LoVo (cell line): ENCODE measurements around the gene TRABD2B.

Source experiments
- DNase-seq: peaks from one replicate; pipeline ENCODE4 v3.0.0-alpha.2; 2016; ENCODE audit warnings: low spot score

Gene TRABD2B

DNA sequence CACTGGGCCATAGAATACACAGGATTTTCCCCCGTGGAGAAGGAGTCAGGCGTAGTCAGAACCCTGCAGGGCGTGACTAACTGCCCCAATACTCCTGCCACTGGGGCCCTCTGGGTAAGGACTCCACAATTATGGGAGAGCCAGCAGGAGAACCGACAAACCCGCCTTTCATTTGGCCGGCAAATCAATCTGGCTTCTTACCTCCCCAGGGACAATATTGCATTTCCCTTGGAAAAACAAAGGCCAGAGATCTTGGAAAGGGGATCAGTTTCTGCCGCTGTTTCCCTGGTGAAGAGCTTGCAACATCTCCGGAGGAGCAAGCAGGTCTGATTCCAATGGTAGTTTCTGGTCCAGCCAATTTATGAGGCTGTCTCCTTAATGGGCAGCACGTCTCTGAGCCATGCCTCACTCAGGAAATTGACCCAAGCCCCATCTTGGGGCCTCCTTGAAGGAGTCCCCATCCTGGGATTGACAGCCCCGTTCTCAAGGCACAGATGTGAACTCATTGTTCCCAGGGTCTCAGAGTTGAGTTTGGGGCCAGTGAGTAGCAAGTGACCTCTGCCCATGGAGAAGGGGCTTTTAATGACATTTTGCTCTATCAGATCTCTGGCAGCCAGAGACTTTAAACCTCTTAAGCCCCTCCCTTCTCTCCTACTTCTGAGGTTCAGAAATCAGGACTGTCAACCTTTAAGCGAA, 4.3 kb downstream of the TRABD2B start:
- no peak for DNase-seq

DNA sequence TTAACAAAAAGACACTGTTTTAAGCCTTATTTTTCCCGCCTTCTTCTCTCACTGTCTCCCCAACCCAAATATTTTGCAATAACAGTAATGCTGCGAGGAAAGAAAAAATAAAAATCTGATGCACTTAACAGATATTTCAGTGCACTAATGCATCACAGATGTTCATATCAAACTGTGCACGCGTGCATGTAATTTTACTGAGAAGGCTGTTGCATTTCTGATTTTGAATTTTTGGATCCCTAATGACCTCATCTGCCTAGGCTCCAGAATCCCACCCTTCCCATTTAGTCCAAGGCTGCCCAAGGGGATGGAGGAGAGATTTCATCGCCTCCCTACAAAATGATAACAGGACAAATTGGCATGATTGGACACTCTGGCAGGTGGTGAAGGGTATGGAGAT, 5.5 kb downstream of the TRABD2B start:
- no peak for DNase-seq

DNA sequence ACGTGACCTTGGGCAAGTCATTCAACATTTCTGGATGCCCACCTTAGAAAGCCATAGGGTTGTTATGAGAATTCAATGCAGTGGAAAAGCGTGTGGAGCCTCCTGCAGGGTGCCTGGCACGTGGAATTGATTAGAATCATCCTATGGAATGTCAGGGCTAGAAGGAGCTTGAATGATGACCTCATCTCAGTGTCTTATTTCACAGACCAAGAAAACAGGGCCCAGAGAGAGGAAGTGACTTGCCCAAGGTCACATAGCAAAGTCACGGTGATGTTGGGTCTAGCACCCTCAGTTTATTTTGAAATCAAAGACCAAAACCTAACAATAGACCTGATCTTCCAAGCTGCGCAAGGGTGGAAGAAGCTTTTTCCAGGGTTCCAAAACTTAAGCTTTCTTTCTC, 6.0 kb downstream of the TRABD2B start:
- DNase-seq, result no peak

- no peak for DNase-seq
These were observed 6.9 kb downstream of the TRABD2B start for GRCh38 chr1:47990286-47990685.

- no peak for DNase-seq
These were observed 9.6 kb downstream of the TRABD2B start for GRCh38 chr1:47987601-47988000.

GRCh38 chr1:47986761-47987200, 10.4 kb downstream of the TRABD2B start:
- no peak for DNase-seq

DNA sequence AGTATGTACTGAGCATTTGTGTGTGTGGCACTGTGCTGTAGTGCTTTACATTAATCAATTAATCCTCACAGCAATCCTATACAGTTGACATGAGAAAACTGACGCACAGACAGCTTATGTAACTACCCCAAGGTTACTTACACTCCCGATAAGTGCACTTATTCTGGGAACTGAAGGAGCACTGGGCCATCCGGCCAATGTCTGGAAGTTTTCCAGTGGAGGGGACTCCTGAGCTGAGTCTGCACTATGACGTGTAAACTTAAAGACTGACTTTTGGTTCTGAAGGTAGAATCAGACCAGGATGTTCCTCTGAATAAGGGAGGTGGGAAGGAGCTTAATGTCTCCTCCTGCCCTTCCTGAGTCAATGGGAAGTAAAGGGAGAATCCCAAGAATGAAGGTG, 12.2 kb downstream of the TRABD2B start:
- DNase-seq, result no peak

GRCh38 chr1:47984175-47984789, 12.9 kb downstream of the TRABD2B start:
- DNase-seq, result no peak

GRCh38 chr1:47983691-47984090, 13.5 kb downstream of the TRABD2B start:
- DNase-seq, result no peak

GRCh38 chr1:47981667-47982350, 15.4 kb downstream of the TRABD2B start:
- DNase-seq, result no peak

DNA sequence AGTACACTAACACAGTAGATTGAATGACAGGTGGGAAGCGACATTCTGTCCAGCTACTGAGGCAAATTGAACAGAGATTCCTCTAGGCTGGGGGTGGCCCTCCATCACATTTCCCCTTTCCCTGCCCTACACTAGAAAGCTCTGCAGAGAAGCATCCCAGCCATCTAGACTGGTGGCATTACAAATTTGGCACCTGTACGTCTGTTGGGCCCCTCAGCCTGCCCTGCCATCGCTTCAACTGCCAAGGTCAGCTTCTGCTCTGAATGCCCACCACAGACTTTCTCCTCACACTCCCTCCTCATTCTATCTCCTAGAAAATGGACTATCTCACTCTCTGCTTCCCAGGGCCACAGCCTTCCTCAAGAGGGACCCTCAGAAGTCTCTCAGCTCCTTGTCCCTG, 16.7 kb downstream of the TRABD2B start:
- DNase-seq, result no peak

DNA sequence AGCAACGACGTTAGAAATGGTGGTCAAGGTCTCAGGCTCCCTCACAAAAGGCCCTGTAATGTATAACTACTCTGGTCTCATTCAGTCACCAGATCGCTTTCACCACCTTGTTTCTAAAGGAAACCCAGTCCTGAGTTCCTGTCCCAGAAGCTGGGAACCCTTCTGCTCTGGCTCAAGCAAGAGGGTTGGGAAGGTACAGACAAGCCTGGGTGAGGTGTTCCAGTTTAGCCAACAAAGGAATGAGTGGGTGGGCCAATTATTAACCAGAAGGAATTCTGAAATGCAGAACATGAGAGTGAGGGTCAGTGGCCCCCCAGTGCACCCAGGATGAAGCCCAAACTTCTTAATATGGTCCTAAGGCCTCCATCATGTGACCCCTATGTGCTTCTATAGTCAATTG, 17.5 kb downstream of the TRABD2B start:
- DNase-seq, result no peak

GRCh38 chr1:47978486-47978885, 18.7 kb downstream of the TRABD2B start:
- no peak for DNase-seq

DNA sequence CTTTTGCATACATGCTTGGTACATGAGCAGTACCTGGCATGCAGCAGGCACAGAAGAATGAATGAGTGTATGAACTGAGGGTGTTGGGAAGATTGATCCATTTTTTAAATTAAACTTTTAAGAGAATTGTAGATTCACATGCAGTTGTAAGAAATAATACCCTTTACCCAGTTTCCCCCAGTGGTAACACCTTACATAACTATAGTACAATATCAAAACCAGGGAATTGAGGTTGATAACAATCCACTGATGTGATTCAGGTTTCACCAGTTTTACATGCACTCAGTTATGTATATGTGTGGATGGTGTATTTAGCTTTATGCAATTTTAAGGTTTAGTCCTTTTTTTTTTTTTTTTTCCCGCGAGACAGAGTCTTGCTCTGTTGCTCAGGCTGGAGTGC, 20.5 kb downstream of the TRABD2B start:
- DNase-seq, result no peak

GRCh38 chr1:47976267-47976666, 20.9 kb downstream of the TRABD2B start:
- DNase-seq, result no peak

- no peak for DNase-seq
These were observed 21.8 kb downstream of the TRABD2B start for GRCh38 chr1:47975302-47975921.

GRCh38 chr1:47972864-47973432, 24.2 kb downstream of the TRABD2B start:
- DNase-seq, result no peak

DNA sequence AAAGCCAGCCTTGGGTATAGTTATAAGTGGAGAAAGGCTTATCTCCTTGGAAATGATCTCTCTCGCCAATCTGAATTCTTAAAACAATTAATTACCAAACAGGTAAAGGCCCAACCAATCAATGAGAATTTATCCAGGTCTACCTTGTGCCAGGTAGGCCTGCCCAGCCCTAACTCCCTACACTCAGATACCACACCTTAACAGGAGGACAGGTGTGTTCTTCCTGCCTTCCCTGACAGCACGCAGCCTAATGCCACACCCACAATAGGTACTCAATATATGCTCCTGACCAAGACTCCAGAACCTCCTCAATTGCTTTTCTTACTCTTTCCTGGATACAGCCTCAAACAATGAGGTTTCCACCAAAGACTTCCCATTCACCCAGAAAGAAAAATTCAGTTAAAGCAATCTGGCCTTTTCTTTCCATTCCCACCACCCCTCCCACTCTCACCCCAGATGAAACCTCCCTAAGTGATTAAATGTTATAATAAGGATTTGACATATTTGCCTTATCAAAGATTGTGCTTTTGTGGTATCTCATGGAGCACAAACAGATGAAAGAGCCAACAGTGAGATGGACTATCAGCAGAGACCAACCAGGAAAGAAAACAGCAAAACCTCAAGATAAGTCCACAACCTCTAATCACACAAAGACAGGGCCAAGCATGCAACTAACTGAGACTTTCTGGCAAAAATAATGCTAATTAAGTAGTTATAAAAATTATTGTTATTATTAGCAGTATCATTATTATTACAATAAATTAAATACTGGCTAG, 25.6 kb downstream of the TRABD2B start:
- DNase-seq, result no peak

- no peak for DNase-seq
These were observed 26.3 kb downstream of the TRABD2B start for GRCh38 chr1:47970882-47971281.

- no peak for DNase-seq
These were observed 27.7 kb downstream of the TRABD2B start for GRCh38 chr1:47969478-47969877.

DNA sequence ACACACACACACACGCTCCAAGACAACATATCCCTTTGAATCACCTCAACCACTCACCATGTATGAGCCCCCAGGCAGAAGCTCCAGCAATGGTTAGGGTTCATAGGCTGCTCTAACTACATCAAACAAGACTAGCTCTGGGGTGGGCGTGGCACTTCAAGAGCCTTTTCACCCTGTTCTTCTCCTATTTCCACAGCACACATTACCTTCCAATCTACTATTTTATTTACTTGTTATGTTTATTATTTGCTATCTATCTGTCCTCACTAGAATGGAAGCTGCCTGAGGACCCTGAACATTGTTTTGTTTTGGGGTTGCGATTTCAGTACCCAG, 28.7 kb downstream of the TRABD2B start:
- no peak for DNase-seq
